Heart right ventricle (tissue), 16 donors: ENCODE data around the gene RGS19. TPM values are rescaled to one million over a fixed set of nuclear protein-coding genes. Genes with fewer than 3 reads are reported as not detected.
A peak's percentile ranks its signal among the peaks of the same experiment; 100 is the strongest.

ENCODE experiments used
- ATAC-seq, 8 donors: fragments of 200-7000 bp; cut with Tn5 transposase; one replicate each; pipeline ENCODE4 v1.9.1; 2020; ENCODE audit warnings: mild to moderate bottlenecking in 8 of 8, moderate library complexity in 8 of 8, moderate number of reproducible peaks in 1 of 8
- DNase-seq, 2 donors: peaks; one replicate each; pipeline ENCODE4 v3.0.0-alpha.2; 2020
- H3K27ac ChIP-seq, 10 donors: fragments of 200-600 bp; sonication (generic) in 2 of 10; one replicate each; pipeline versions ENCODE4 v1.5.0 to v1.8.0; 2020 to 2022; ENCODE audit warnings: mild to moderate bottlenecking in 3 of 10
- H3K27me3 ChIP-seq, 7 donors: fragments of 200-600 bp; one replicate each; pipeline ENCODE4 v1.8.0; 2021 to 2022; ENCODE audit warnings: mild to moderate bottlenecking in 2 of 7
- H3K36me3 ChIP-seq, 9 donors: fragments of 200-600 bp; sonication (generic) in 1 of 9; one replicate each; pipeline versions ENCODE4 v1.5.0 to v1.8.0; 2020 to 2022; ENCODE audit warnings: mild to moderate bottlenecking in 2 of 9
- H3K4me1 ChIP-seq, 9 donors: fragments of 200-600 bp; sonication (generic) in 1 of 9; one replicate each; pipeline versions ENCODE4 v1.5.0 to v1.8.0; 2020 to 2022; ENCODE audit warnings: mild to moderate bottlenecking in 4 of 9
- H3K4me3 ChIP-seq, 10 donors: fragments of 200-600 bp; sonication (generic) in 2 of 10; one replicate each; pipeline versions ENCODE4 v1.5.0 to v1.8.0; 2020 to 2022; ENCODE audit warnings: mild to moderate bottlenecking in 7 of 10, moderate library complexity in 2 of 10
- H3K9me3 ChIP-seq, 11 donors: fragments of 200-600 bp in 10 of 11; sonication (generic) in 2 of 11; one replicate each; pipeline versions ENCODE4 v1.5.0 to v1.8.0; 2013 to 2022; ENCODE audit warnings: mild to moderate bottlenecking in 2 of 11, control low read depth in 1 of 11, moderate library complexity in 1 of 11
- WGBS, 2 donors: extraction: QIAGEN DNeasy Blood & Tissue Kit; methylation state at CpG; one replicate each; pipeline ENCODE4 v1.1.7; 2013; ENCODE audit warnings: inconsistent platforms in 1 of 2; 5-methylcytosine and 5-hydroxymethylcytosine counted together
- intact Hi-C, 10 donors: fragments of 100-400 bp; cut with DNase I; formaldehyde crosslinking; loops; one replicate each; pipeline versions ENCODE4 v1.11.1 to v1.14.2; 2022
- polyA plus RNA-seq, 2 donors: library from polyadenylated mRNA; stranded (reverse); fragments of 200-250 nt; gene quantifications; one replicate each; pipeline ENCODE4 v1.2.3, GENCODE V29; 2013
- total RNA-seq, 10 donors: library from RNA; stranded (reverse); fragmentation: NEBNext Ultra II Directional in 3 of 10; extraction: Animal tissue kit (Norgen Biotek cat#: 25700) in 3 of 10; gene quantifications; one replicate each; pipeline versions ENCODE4 v1.2.1 to v1.2.4, GENCODE V29; 2021 to 2023
- TF ChIP-seq, protein P1 (sequence below), 9 donors: fragments of 200-600 bp; sonication (generic) in 2 of 9; IDR thresholded peaks; one replicate each; pipeline versions ENCODE4 v1.5.0 to v1.8.0; 2021 to 2022; ENCODE audit warnings: antibody characterized with exemption in 9 of 9, mild to moderate bottlenecking in 5 of 9, moderate library complexity in 1 of 9
- donor health status: Arrhythmogenic right ventricular cardiomyopathy.
- donor health status: ischemic (EF 13 %, LVEDD 7.1; RV severe dilation, severe dysfunction).
- donor health status: healthy with polysubstance abuse.
- donor health status: DM: no; HTN: yes; CAD: no.
- donor health status: DM: no; HTN: no; CAD: no.
- donor health status: ischemic (EF 25% LVEDD 6.9; RV normal size, moderate dysfunction).
- donor health status: ischemic (EF 25% LVEDD 5.7; RV mildly dilated, moderate dysfunction).
- donor health status: healthy.
- donor health status: DM: yes; HTN: yes; CAD: no.
- donor health status: Ischemic cardiomyopathy.
- donor health status: ischemic (EF 35%, LVEDD 5.7; RV mildly dilated, moderate dysfunction).
- donor health status: nonischemic (EF 11% LVEDD 7.7; RV severe dilation, severe dysfunction).
- donor health status: DM: yes; HTN: yes; CAD: no.
- donor health status: PGD.
- donor health status: ischemic (EF 29% LVEDD 5.4; RV normal size, mild dysfunction).
- donor health status: nonischemic (EF 23%, LVEDD 6.1; RV moderate dilation, normal function).

The RGS19 gene
- total and polyA plus RNA-seq, 12 donors = 1.8 to 13.1 (median 4.0) TPM

DNA sequence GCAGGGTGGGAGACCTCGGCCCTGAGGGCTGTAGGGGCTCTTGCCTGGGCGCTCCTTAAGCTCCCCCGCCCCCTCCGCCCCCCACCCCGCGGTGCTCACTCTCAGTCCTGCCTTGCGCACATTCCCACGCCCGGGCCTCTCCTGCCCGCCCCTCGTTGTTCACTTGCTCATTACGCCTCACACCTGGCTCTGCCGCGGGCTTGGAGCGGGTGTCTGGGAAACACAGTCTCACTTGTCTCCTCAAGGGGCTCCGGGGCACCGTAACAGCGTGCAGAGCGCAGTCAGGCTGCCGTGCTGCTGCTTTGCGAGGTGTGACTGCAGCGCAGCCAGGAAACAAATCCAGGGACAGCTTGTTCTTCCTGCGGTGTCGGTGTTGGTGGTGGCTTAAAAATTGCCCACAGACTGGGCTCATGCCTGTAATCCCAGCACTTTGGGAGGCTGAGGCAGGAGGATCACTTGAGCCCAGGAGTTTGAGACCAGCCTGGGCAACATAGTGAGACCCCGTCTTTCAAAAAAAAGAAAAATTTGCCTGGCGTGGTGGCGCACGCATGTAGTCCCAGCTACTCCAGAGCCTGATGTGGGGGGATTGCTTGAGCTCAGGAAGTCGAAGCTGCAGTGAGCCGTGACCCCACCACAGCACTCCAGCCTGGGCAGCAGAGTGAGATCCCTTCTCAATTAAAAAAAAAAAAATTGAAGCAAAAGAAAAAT is 23.5 kb upstream of the RGS19 start:
- WGBS, 2 donors = 20 to 22% methylated on average over 27 to 30 of the region's 30 CpGs
- Histone ChIP-seq H3K27ac (no peak overlapping the region), H3K27me3 (peaks cover 29 to 64% (median 50%) of the 10 kb centered on the region in 7 donors), H3K4me1 (peaks cover 0 to 13% (median 12%) of the 10 kb centered on the region in 9 donors), H3K4me3 (peak overlapping the region; percentile 11 to 57 (median 48)), H3K9me3 (no peaks in the 10 kb centered on the region), H3K36me3 (peaks cover 0 to 12% (median 0%) of the 10 kb centered on the region in 9 donors)
- DNase-seq (no peak), ATAC-seq (peak in 4 of 8 donors; percentile 19 to 68 (median 36))
- intact Hi-C loops = no loop called here
- TF ChIP-seq, protein P1, sequence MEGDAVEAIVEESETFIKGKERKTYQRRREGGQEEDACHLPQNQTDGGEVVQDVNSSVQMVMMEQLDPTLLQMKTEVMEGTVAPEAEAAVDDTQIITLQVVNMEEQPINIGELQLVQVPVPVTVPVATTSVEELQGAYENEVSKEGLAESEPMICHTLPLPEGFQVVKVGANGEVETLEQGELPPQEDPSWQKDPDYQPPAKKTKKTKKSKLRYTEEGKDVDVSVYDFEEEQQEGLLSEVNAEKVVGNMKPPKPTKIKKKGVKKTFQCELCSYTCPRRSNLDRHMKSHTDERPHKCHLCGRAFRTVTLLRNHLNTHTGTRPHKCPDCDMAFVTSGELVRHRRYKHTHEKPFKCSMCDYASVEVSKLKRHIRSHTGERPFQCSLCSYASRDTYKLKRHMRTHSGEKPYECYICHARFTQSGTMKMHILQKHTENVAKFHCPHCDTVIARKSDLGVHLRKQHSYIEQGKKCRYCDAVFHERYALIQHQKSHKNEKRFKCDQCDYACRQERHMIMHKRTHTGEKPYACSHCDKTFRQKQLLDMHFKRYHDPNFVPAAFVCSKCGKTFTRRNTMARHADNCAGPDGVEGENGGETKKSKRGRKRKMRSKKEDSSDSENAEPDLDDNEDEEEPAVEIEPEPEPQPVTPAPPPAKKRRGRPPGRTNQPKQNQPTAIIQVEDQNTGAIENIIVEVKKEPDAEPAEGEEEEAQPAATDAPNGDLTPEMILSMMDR (IDR thresholded peaks at IDR 0.05) = no peak

DNA sequence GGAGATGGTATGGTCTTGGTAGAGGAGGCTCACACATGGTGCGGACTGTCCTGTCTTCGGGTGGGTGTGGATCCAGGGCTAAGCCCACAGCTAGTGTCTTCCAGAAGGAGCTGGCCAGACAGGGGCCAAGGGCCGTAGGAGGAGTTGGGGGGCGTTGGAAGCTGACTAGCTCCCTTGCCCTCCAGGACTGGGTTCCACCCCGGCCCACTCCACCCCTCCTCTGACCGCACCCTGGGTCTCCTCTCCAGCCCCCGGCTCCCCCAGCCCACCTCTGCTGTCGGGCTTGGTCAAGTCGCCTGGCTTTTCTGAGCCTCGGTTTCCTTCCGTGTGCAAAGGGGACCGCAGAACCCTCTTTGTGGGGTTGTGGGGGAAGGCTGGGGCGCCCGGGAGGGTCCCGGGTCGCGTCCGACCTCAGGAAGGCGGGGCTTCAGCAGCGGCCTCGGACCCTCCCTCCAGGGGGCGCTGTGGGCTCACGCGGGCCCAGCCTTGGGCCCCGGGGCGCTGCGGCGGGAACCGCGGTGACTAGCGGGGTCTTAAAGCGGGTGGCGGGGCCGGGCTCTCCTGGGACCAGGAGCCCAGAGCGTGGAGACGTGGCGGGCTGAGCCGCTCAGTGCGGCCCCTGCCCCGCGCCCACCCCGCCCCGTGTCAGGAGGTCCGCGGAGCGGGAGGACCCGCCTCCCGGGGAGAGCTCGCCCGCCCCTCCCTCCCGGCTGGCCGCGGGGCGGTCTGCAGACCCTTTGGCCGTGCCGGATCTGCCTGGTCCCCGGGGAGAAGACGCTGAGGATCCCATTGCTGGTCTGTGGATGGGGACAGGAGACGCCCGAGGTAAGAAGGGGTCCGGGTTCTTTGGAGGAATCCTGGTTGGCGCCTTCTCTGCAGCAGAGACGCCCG is 22.7 kb upstream of the RGS19 start:
- intact Hi-C loops = no loop called here
- H3K4me3 ChIP-seq = peak overlapping the region; percentile 11 to 57 (median 48)
- DNase-seq (peak in 1 of 2 donors; percentile 52), ATAC-seq (peak in 7 of 8 donors; percentile 50 to 74 (median 67))
- H3K27ac ChIP-seq = no peak overlapping the region
- peaks cover 0 to 13% (median 12%) of the 10 kb centered on the region in 9 donors for H3K4me1 ChIP-seq
- peaks cover 29 to 64% (median 50%) of the 10 kb centered on the region in 7 donors for H3K27me3 ChIP-seq
- 7 to 8% methylated on average over 53 to 63 of the region's 64 CpGs for WGBS, 2 donors
- TF ChIP-seq, protein P1 (IDR thresholded peaks at IDR 0.05) = peak; percentile 42 to 83 (median 71)
- peaks cover 0 to 12% (median 0%) of the 10 kb centered on the region in 9 donors for H3K36me3 ChIP-seq
- H3K9me3 ChIP-seq = no peaks in the 10 kb centered on the region

DNA sequence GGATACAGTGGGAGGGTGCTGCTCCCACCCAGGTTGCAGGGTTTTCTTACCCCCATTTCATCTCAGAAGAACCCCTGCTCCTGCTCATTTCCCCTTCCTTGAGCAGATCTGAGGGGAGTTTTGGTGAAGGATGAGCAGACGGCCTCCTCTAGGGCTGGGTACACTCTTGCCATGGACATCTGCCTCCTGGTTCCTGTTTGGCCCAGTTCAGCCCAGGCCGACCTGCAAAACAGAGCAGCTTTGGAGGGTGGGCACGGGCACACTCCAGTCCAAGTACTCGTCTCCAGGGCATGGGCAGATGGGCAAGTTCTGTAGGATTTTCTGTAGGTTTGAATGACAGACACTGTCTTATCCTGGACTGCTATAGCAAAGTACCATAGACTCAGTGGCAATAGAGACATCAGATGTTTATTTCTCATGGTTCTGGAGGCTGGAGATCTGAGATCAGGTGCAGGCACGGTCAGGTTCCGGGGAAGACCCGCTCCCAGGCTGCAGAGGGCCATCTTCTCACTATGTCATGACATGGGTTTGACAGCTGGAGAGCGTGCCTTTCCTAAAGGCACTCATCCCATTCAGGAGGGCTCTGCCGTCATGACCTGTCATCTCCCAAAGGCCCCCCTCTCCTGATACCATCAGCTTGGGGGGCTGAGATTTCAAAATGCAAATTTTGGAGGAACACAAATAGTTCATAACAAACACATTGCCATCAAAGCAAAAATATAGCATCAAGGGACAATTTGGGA is 21.8 kb upstream of the RGS19 start:
- no peak for DNase-seq

More for the DNA sequence above, 21.8 kb upstream of the RGS19 start:
- WGBS, 2 donors = 83 to 84% methylated on average over 9 of the region's 9 CpGs
- ATAC-seq = no peak
- H3K27me3 ChIP-seq = peaks cover 29 to 64% (median 45%) of the 10 kb centered on the region in 7 donors
- no peak overlapping the region for H3K4me3 ChIP-seq
- no peak overlapping the region for H3K27ac ChIP-seq
- no peaks in the 10 kb centered on the region for H3K9me3 ChIP-seq
- TF ChIP-seq, protein P1 (IDR thresholded peaks at IDR 0.05) = no peak
- peaks cover 0 to 13% (median 12%) of the 10 kb centered on the region in 9 donors for H3K4me1 ChIP-seq
- H3K36me3 ChIP-seq = peaks cover 0 to 12% (median 0%) of the 10 kb centered on the region in 9 donors
- intact Hi-C loops = no loop called here
